PC-3 (cell line): ENCODE data around the gene GPD1. TPM values are rescaled to one million over a fixed set of nuclear protein-coding genes. Genes with fewer than 3 reads are reported as not detected.
"Not testable (repeated sequence)": the region's sequence is repeated elsewhere in the genome, so short reads cannot be mapped to it uniquely, and the experiment has no call there.

Source experiments
- ATAC-seq: fragments of 200-7000 bp; cut with Tn5 transposase; 2 replicates; pipeline ENCODE4 v1.9.1; 2020; ENCODE audit warnings: mild to moderate bottlenecking, moderate library complexity
- BruUV-seq: library from RNA; stranded (reverse); fragments of 400-500 nt; replicated peaks from 2 replicates; lab custom pipeline; 2021; lab: Mats Ljungman, UMichigan
- CTCF ChIA-PET: fragments of 300-600 bp; sonication (Branson Sonifier 250); formaldehyde crosslinking; loops from one replicate; lab custom pipeline; 2022; ENCODE audit warnings: antibody characterized with exemption; lab: Charles Lee
- POLR2A ChIA-PET: fragments of 300-600 bp; sonication (Branson Sonifier 250); formaldehyde crosslinking; loops from one replicate; lab custom pipeline; 2022; ENCODE audit warnings: antibody characterized with exemption; ENCODE audit not compliant: unreplicated experiment; lab: Charles Lee
- DNase-seq: peaks from one replicate; pipeline ENCODE4 v3.0.0-alpha.2; 2015
- H2AFZ ChIP-seq: fragments of 300-600 bp; sonication (generic); 2 replicates; pipeline ENCODE4 v1.6.0; 2016; ENCODE audit warnings: antibody characterized with exemption, low read length
- H3F3A ChIP-seq: fragments of 300-600 bp; sonication (generic); one replicate; pipeline ENCODE4 v1.6.0; 2017; ENCODE audit warnings: antibody characterized with exemption, low read length, control low read depth, mild to moderate bottlenecking; ENCODE audit not compliant: unreplicated experiment
- H3K27ac ChIP-seq: fragments of 300-600 bp; sonication (generic); 2 replicates; pipeline ENCODE4 v1.5.1; 2016; ENCODE audit warnings: mild to moderate bottlenecking, low read length
- H3K27me3 ChIP-seq: fragments of 300-600 bp; sonication (generic); 2 replicates; pipeline ENCODE4 v1.6.1; 2016; ENCODE audit warnings: low read length, mixed read lengths
- H3K36me3 ChIP-seq: fragments of 300-600 bp; sonication (generic); 2 replicates; pipeline ENCODE4 v1.6.1; 2016; ENCODE audit warnings: low read depth, mixed run types, low read length, mixed read lengths
- H3K4me1 ChIP-seq: fragments of 300-600 bp; sonication (generic); 2 replicates; pipeline ENCODE4 v1.5.1; 2016; ENCODE audit warnings: low read length; ENCODE audit not compliant: insufficient read depth
- H3K4me2 ChIP-seq: fragments of 300-600 bp; sonication (generic); 2 replicates; pipeline ENCODE4 v1.6.0; 2016; ENCODE audit warnings: low read length
- H3K4me3 ChIP-seq: fragments of 300-600 bp; sonication (generic); 2 replicates; pipeline ENCODE4 v1.5.1; 2016; ENCODE audit warnings: mild to moderate bottlenecking, low read length, mixed read lengths
- H3K79me2 ChIP-seq: fragments of 300-600 bp; sonication (generic); 2 replicates; pipeline ENCODE4 v1.6.1; 2017; ENCODE audit warnings: low read length, mixed read lengths
- H3K9ac ChIP-seq: fragments of 300-600 bp; sonication (generic); 2 replicates; pipeline ENCODE4 v1.6.0; 2016; ENCODE audit warnings: mild to moderate bottlenecking, low read length
- H3K9me2 ChIP-seq: fragments of 300-600 bp; sonication (generic); replicated peaks from 2 replicates; pipeline ENCODE4 v1.6.1; 2016; ENCODE audit warnings: mixed run types, low read length, mixed read lengths
- H3K9me3 ChIP-seq: fragments of 300-600 bp; sonication (generic); 2 replicates; pipeline ENCODE4 v1.6.1; 2016; ENCODE audit warnings: low read length, mixed read lengths
- H4K20me1 ChIP-seq: fragments of 300-600 bp; sonication (generic); 2 replicates; pipeline ENCODE4 v1.6.1; 2016; ENCODE audit warnings: low read length, mixed read lengths
- CTCF ChIP-seq: fragments of 300-600 bp; sonication (generic); conservative IDR thresholded peaks from 2 replicates; pipeline ENCODE4 v1.5.1; 2017; ENCODE audit warnings: antibody characterized with exemption, low read depth, mild to moderate bottlenecking, low read length
- EZH2 ChIP-seq: fragments of 300-600 bp; sonication (generic); IDR thresholded peaks from one replicate; pipeline ENCODE4 v1.6.1; 2017; ENCODE audit warnings: antibody characterized with exemption, mild to moderate bottlenecking, low read length; ENCODE audit not compliant: unreplicated experiment
- EZH2phosphoT487 ChIP-seq: fragments of 300-600 bp; sonication (generic); IDR thresholded peaks from 2 replicates; pipeline ENCODE4 v1.6.1; 2018; ENCODE audit warnings: mild to moderate bottlenecking, antibody characterized with exemption, low read length, borderline replicate concordance
- intact Hi-C: fragments of 100-400 bp; cut with micrococcal nuclease; formaldehyde crosslinking; loops from 2 replicates; pipeline ENCODE4 v1.9.0; 2023
- total RNA-seq: library from RNA; depleted of rRNA; stranded (reverse); fragments of >200 nt; gene quantifications from 2 replicates; pipeline ENCODE4 v1.2.3, GENCODE V29; 2014

The GPD1 gene
- total RNA-seq, 1 experiment from 2014 or later: 0.11 TPM

- H3K27me3 ChIP-seq: no peaks in the 10 kb centered on the region
- intact Hi-C loops: no loop called here
- H3K9ac ChIP-seq: no peak overlapping the region
- H2AFZ ChIP-seq: no peak overlapping the region
- no peak overlapping the region for H3K27ac ChIP-seq
- H3F3A ChIP-seq: no peaks in the 10 kb centered on the region
- H3K4me3 ChIP-seq: no peak overlapping the region
- H3K79me2 ChIP-seq: no peaks in the 10 kb centered on the region
- no peak overlapping the region for H3K4me2 ChIP-seq
- no TSS peak for BruUV-seq
- no peaks in the 10 kb centered on the region for H3K9me2 ChIP-seq
- peaks cover 7% of the 10 kb centered on the region; the same call in 1 of the 2 replicates for H3K36me3 ChIP-seq
- DNase-seq (no peak), ATAC-seq (no peak)
- TF ChIP-seq EZH2: no peak
- CTCF ChIA-PET: no interaction called here
- POLR2A ChIA-PET: no interaction called here
- H3K4me1 ChIP-seq: no peaks in the 10 kb centered on the region
- H3K9me3 ChIP-seq: no peaks in the 10 kb centered on the region
- H4K20me1 ChIP-seq: no peaks in the 10 kb centered on the region
These were observed 41.6 kb downstream of the GPD1 start for GRCh38 chr12:50145439-50145838.

- no peaks in the 10 kb centered on the region for H3K9me2 ChIP-seq
- no peak overlapping the region for H3K4me2 ChIP-seq
- intact Hi-C loops: no loop called here
- no peaks in the 10 kb centered on the region for H3K36me3 ChIP-seq
- no peak overlapping the region for H3K4me3 ChIP-seq
- H3K27ac ChIP-seq: no peak overlapping the region
- no TSS peak for BruUV-seq
- ATAC-seq: no peak
- H3K9ac ChIP-seq: no peak overlapping the region
- POLR2A ChIA-PET: no interaction called here
- no peaks in the 10 kb centered on the region for H3K79me2 ChIP-seq
- no peaks in the 10 kb centered on the region for H3K9me3 ChIP-seq
- H3K27me3 ChIP-seq: no peaks in the 10 kb centered on the region
- no peaks in the 10 kb centered on the region for H3K4me1 ChIP-seq
- no peak overlapping the region for H2AFZ ChIP-seq
- TF ChIP-seq CTCF (no peak), EZH2phosphoT487 (no peak), EZH2 (no peak)
- CTCF ChIA-PET: no interaction called here
- H4K20me1 ChIP-seq: no peaks in the 10 kb centered on the region
- H3F3A ChIP-seq: no peaks in the 10 kb centered on the region
- no peak for DNase-seq
These were observed 43.5 kb downstream of the GPD1 start for GRCh38 chr12:50147281-50147680.

GRCh38 chr12:50148011-50148410 is 44.2 kb downstream of the GPD1 start:
- DNase-seq, H3K4me1 ChIP-seq, ATAC-seq, H3K27ac ChIP-seq, H3K9me2 ChIP-seq, H3K36me3 ChIP-seq, H3K9me3 ChIP-seq, POLR2A ChIA-PET, H2AFZ ChIP-seq, H3K4me3 ChIP-seq, H3F3A ChIP-seq, H4K20me1 ChIP-seq, BruUV-seq, H3K9ac ChIP-seq, H3K79me2 ChIP-seq, H3K4me2 ChIP-seq, CTCF ChIA-PET, H3K27me3 ChIP-seq, intact Hi-C loops: not testable (repeated sequence)

- POLR2A ChIA-PET: no interaction called here
These were observed 45.5 kb downstream of the GPD1 start for GRCh38 chr12:50149311-50149710.

More at GRCh38 chr12:50149311-50149710, 45.5 kb downstream of the GPD1 start:
- Histone ChIP-seq H3K9ac (no peak overlapping the region), H3K27me3 (no peaks in the 10 kb centered on the region), H3K27ac (no peak overlapping the region), H3K4me2 (no peak overlapping the region), H3K36me3 (no peaks in the 10 kb centered on the region), H2AFZ (no peak overlapping the region), H3K9me2 (no peaks in the 10 kb centered on the region), H3F3A (no peaks in the 10 kb centered on the region), H4K20me1 (no peaks in the 10 kb centered on the region), H3K9me3 (no peaks in the 10 kb centered on the region), H3K79me2 (no peaks in the 10 kb centered on the region), H3K4me3 (no peak overlapping the region), H3K4me1 (no peaks in the 10 kb centered on the region)
- DNase-seq (no peak), ATAC-seq (no peak)
- no TSS peak for BruUV-seq
- TF ChIP-seq CTCF (no peak), EZH2phosphoT487 (no peak), EZH2 (no peak)
- intact Hi-C loops: no loop called here
- CTCF ChIA-PET: interaction anchor here (0.6 kb wide), 1 partner anchor 27 kb away, joined by 4 read pairs; no protein-coding TSS in a partner anchor
